GM19043 (cell line): ENCODE measurements around the gene ATXN1.
"Not testable (repeated sequence)": the region's sequence is repeated elsewhere in the genome, so short reads cannot be mapped to it uniquely, and the experiment has no call there.

Source experiments
- ATAC-seq: cut with Tn5 transposase; IDR thresholded peaks from one replicate; pipeline ENCODE4 v1.9.1; 2021; ENCODE audit warnings: low read depth; ENCODE audit not compliant: unreplicated experiment

ATXN1 gene

GRCh38 chr6:16630026-16630643, 131.1 kb downstream of the ATXN1 start:
- ATAC-seq: no peak

- not testable (repeated sequence) for ATAC-seq
Measured at GRCh38 chr6:16628580-16628979, 132.7 kb downstream of the ATXN1 start.

DNA sequence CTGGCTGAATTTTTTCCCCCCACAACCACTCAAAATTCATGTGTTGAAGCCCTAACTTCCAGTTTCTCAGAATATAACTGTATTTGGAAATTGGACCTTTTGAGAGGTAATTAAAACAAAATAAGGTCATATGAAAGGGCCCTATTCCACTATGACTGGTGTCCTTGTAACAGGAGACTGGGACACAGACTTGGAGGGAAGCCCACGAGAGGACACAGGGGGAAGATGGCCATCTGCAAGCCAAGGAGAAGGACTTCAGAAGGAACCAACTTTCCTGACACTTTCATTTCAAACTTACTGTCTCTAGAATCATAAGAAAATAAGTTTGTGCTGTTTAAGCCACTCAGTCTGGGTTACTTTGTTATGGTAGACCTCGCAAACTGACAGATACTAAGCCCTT, 134.6 kb downstream of the ATXN1 start:
- no peak for ATAC-seq

- no peak for ATAC-seq
Measured at GRCh38 chr6:16625291-16626265, 135.7 kb downstream of the ATXN1 start.

GRCh38 chr6:16624636-16625290, 136.5 kb downstream of the ATXN1 start:
- ATAC-seq: no peak

- ATAC-seq: no peak
Measured at GRCh38 chr6:16623731-16624130, 137.5 kb downstream of the ATXN1 start.

- no peak for ATAC-seq
Measured at GRCh38 chr6:16623029-16623653, 138.1 kb downstream of the ATXN1 start.

- ATAC-seq: no peak
Measured at GRCh38 chr6:16622193-16622592, 139.1 kb downstream of the ATXN1 start.

GRCh38 chr6:16621002-16621401, 140.3 kb downstream of the ATXN1 start:
- ATAC-seq: no peak

DNA sequence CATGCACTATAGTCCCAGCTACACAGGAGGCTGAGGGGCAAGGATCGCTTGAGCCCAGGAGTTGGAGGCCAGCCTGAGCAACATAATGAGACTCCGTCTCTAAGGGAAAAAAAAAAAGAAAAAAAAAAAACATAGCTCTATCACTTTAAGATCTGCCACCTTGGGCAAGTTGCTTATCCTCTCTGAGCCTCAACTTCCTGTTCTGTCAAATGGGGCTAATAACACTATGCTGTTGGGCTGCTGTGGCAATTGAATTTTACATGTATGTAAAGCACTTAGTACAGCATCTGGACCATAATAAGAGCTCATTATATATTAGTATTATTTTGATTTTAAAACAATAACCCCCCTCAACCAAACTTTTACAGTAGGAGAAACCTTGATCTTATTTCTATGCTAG, 141.5 kb downstream of the ATXN1 start:
- no peak for ATAC-seq

GRCh38 chr6:16618962-16619361, 142.3 kb downstream of the ATXN1 start:
- ATAC-seq: no peak

DNA sequence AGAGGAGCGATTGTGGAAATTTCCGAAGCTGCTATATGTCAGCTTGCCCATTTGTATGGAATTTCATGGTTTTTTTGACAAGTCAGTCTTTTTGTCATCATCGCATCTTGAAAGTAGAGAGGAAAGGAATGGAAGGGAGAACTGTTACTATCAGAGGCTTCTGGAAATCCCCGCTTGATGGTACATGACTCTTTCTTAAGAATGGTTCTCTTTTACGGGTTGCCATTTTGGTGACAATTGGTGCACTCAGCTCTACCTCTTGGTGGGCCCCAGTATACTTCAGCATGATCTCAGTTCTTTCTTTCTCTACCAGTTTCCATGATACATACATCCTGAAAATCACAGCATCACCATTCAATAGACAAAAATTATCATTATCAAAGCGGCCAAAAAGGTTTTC, 146.0 kb downstream of the ATXN1 start:
- ATAC-seq: not testable (repeated sequence)

DNA sequence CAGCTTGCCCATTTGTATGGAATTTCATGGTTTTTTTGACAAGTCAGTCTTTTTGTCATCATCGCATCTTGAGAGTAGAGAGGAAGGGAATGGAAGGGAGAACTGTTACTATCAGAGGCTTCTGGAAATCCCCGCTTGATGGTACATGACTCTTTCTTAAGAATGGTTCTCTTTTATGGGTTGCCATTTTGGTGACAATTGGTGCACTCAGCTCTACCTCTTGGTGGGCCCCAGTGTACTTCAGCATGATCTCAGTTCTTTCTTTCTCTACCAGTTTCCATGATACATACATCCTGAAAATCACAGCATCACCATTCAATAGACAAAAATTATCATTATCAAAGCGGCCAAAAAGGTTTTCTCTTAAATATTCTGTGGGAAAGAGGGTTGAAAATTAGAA, 147.1 kb downstream of the ATXN1 start:
- ATAC-seq: not testable (repeated sequence)

GRCh38 chr6:16613504-16613903, 147.8 kb downstream of the ATXN1 start:
- ATAC-seq: not testable (repeated sequence)

GRCh38 chr6:16608444-16608843, 152.8 kb downstream of the ATXN1 start:
- ATAC-seq: no peak

DNA sequence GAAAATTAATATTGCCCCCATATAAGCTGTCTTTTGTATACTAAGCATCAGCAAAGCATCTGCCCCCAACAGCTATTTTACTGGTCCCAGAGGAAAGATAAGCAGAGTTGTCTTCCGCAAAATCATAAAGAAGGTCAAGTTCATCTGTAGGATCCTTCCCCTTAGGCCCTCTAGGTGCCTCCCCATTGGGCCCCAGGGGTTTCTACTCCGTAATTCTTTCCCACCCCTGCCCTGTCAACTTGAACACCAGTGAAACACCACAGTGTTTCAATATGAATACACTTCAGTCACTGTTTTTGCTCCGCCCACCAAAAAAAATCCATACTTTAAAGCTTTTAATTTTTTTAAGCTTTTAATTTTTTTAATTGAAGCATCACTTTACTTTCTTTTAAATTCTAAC, 159.2 kb downstream of the ATXN1 start:
- peak; percentile 89 for ATAC-seq

- no peak for ATAC-seq
Measured at GRCh38 chr6:16600701-16601100, 160.6 kb downstream of the ATXN1 start.

GRCh38 chr6:16600026-16600425, 161.2 kb downstream of the ATXN1 start:
- no peak for ATAC-seq

DNA sequence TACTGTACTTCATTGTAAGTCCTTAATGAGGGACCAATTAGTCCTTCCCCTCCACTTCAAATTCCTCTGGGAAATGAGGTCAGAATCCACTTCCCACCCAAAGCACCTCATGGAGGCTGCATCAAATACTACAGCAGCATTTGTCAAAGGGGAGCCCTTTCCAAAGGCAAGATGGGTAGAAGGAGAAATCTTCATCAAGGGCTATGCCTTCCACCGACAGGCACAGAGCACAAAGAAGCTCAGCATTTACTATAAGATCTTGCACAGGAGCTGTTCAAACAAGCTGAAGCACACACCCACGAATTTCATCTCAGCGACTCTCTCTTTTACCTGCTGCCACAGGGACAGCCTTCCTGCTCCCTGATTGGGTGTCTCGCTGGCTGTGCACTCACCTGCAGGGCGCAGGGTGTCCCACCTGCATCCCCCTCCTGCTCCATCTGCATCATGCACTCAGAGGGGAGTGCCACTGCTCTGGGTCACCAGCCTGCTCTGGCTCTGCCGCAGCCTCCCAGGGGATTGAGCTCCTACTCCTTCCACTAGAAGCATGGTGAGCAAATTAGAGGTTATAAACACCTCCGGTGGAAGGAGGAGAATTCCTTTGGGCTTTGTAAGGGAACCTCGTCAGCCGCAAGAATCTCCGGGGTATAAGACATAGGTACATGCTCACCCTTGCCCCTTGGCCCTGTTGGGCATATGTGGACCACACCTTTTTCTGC, 164.5 kb downstream of the ATXN1 start:
- no peak for ATAC-seq

- no peak for ATAC-seq
Measured at GRCh38 chr6:16595514-16596120, 165.6 kb downstream of the ATXN1 start.
